GM08714 (cell line): ENCODE results near the gene FXR1.

Experiments used
- H3K4me3 ChIP-seq: fragments of 200-500 bp; sonication (Bioruptor generic); 2 replicates; pipeline ENCODE4 v1.5.1; 2014; ENCODE audit warnings: mild to moderate bottlenecking, low read length, inconsistent platforms
- ZNF274 ChIP-seq: IDR thresholded peaks from 2 replicates; pipeline ENCODE4 v1.6.1; 2012; ENCODE audit warnings: mild to moderate bottlenecking, low read depth, low read length

The FXR1 gene

DNA sequence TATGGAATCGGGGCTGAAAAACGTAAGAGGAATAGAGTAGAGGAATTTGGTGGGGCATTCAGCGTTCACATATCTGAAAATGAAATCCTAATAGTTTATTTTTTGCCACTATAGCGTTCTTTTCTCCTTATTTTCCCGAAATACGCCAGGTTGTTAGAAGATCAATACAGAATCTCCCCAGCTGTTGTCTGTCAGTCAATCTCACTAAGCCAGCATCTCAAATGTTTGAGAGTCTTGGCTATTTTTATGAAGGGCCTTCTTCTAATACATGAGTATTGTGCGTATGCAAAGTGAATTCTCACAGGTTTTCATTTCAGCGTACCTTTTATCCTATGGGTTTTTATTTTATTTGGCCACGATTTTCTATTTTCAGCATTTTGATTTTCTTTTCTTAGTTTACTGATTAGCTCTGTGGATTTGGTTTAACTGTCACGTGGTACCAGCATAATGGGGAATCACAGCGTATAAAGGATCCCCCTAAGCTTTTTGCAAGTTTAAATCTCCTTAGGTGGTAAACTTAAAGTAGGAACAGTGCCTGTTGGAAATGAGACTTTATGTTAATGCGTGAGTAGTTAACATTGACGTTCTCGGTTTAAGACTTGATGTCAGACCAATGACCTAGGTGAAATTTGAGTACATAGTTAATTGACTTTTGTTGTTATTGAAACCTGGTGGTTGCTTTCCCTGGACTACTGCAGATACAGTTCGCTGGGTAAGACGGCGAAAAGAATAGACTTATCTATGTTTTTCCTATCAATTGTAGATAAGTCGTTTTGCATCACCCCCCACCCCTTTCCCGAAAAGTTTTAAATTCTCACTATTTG, 1.3 kb downstream of the FXR1 start:
- peak overlapping the region; percentile 88 for H3K4me3 ChIP-seq
- TF ChIP-seq ZNF274 = no peak

GRCh38 chr3:180918542-180918941, 6.1 kb downstream of the FXR1 start:
- no peak for TF ChIP-seq ZNF274
- H3K4me3 ChIP-seq = no peak overlapping the region

DNA sequence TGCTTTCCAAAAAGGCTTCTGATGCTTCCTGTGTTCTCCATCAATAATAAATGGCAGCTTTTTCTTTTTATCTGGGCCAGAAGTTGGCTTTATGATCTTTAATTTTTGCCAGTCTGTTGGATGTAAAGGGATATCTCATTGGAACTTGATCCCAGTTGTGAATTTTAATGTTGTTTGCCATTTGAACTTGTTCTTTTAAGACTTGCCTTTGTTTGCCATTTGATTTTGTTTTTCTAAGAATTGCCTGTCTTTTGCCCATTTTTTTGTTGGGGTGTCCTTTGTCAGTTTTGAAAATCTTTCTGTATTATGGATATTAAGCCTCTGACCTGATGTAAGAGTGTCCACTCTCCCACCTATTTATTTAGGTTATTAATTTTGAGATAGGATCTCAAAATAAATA, 9.8 kb downstream of the FXR1 start:
- no peak for TF ChIP-seq ZNF274

DNA sequence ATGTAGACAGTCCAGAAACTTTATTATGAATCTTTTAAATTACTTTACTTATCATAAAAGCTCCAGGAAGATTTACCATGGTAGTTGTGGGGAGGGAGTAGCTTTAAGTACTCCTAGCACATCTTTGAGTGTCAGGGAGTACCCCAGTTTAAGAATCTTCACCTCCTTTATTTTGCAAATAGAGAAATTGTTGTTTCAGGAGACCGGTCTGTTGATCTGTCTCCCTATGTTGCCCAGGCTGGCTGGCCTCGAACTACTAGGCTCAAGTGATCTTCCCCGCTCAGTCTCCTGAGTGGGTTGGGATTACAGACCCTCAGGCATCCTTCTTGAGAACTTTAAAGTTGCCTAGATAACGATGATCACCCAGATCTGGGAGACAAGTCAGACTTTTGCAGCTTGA, 11.1 kb downstream of the FXR1 start:
- no peak for TF ChIP-seq ZNF274
- H3K4me3 ChIP-seq = no peak overlapping the region

More for the DNA sequence above, 9.8 kb downstream of the FXR1 start:
- H3K4me3 ChIP-seq = no peak overlapping the region

DNA sequence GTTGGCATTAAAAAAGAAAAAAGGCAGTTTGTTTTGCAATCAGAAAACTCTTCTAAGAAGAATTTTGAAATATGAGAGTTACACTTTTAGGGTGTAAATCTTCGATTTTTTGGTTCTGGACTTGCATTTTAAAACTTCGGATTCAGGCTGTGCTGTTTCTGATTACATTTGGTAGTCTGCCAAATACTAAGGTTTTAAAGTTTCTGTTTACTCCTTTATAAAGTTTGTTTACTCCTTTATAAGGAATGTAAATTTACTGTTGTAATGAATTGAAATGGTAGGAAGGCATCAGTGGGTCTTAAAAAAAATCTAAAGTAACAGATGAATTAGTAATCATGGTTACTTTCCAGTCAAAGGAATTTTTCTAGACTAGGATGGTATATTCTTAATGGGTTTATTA, 14.1 kb downstream of the FXR1 start:
- TF ChIP-seq ZNF274 = no peak
- no peak overlapping the region for H3K4me3 ChIP-seq

DNA sequence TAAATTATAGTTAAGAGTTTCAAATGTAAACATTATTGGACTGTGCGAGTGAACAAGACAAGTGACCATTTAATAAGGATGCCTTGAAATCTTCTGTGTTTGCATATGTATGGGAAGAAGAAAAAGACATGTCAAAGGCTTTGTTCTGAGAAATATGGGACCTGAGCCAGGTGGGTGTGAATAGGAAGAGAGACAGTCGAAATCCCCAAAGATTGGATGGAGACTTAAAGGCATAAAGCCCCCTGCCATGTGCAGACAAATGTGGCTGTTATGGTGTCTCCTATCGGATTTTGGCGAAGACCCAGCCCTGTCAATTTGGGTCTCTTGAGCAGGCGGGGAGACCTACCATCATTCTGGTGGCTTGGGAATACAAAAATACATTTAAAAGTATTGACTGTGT, 16.9 kb downstream of the FXR1 start:
- no peak overlapping the region for H3K4me3 ChIP-seq
- TF ChIP-seq ZNF274 = no peak

DNA sequence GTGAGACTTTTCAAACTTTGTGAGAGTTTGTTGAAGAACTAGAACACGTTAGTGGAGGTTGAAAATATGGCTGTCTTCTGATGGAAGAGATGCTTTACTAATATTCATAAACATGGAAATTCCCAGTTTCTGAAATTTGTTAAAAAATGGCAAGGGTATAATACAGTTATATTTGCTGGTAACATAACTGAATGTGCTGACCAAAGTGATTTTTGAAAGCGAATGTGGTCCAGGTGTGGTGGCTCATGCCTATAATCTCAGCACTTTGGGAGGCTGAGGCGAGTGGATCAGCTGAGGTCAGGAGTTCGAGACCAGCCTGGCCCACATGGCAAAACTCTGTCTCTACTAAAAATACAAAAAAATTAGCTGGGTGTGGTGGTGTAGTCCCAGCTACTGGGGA, 18.1 kb downstream of the FXR1 start:
- no peak for TF ChIP-seq ZNF274
- H3K4me3 ChIP-seq = no peak overlapping the region

- H3K4me3 ChIP-seq = no peak overlapping the region
- TF ChIP-seq ZNF274 = no peak
Measured at GRCh38 chr3:180932819-180933218, 20.3 kb downstream of the FXR1 start.

- no peak overlapping the region for H3K4me3 ChIP-seq
- TF ChIP-seq ZNF274 = no peak
Measured at GRCh38 chr3:180934638-180935037, 22.2 kb downstream of the FXR1 start.

GRCh38 chr3:180940826-180941225, 28.4 kb downstream of the FXR1 start:
- no peak for TF ChIP-seq ZNF274
- no peak overlapping the region for H3K4me3 ChIP-seq

- no peak for TF ChIP-seq ZNF274
Measured at GRCh38 chr3:180947761-180948390, 35.4 kb downstream of the FXR1 start.

GRCh38 chr3:180959691-180960090, 47.2 kb downstream of the FXR1 start:
- TF ChIP-seq ZNF274 = no peak
- no peak overlapping the region for H3K4me3 ChIP-seq

More at GRCh38 chr3:180947761-180948390, 35.4 kb downstream of the FXR1 start:
- H3K4me3 ChIP-seq = no peak overlapping the region

- no peak for TF ChIP-seq ZNF274
- H3K4me3 ChIP-seq = no peak overlapping the region
Measured at GRCh38 chr3:180961087-180961486, 48.6 kb downstream of the FXR1 start.

DNA sequence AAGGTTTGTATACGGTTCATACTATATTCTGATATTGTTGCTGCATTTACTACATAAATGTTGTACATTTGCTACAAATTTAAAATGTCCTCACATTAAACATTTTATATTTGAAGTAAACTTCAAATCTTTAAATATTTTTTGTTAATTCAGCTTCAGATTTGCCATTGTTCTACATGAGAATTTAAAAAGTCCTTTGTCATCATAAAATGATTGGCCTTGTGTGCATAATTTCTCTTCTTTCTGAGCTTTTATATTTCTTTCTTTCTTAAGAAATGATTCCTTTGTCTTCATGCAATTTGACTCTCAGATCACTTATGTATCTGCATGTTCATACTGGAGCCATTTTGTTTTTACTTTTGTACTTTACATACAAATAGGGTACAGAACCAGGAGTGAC, 49.1 kb downstream of the FXR1 start:
- H3K4me3 ChIP-seq = no peak overlapping the region

DNA sequence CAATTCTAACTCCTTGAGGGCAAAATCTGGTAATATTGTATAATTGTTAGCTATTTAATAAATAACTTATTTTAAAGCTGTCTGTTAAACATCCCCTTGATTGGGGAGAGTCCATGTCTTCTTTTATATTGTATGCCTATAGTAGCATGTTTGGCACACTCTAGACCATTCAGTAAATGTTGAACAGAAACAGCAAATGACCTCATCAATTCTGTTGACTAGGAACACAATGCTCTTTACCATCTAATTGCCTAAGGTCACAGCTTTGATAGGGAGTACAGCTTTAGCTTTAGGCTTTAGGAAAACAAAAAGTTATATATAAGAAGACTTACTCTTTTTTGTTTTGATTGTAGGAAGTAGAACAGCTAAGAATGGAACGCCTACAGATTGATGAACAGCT, 50.1 kb downstream of the FXR1 start:
- no peak overlapping the region for H3K4me3 ChIP-seq
- TF ChIP-seq ZNF274 = no peak

More for the DNA sequence above, 49.1 kb downstream of the FXR1 start:
- TF ChIP-seq ZNF274 = no peak

GRCh38 chr3:180970931-180971330, 58.5 kb downstream of the FXR1 start:
- no peak overlapping the region for H3K4me3 ChIP-seq
- TF ChIP-seq ZNF274 = no peak
